Ovary (tissue), 9 donors: ENCODE measurements around the gene HTRA1. TPM values are rescaled to one million over a fixed set of nuclear protein-coding genes. Genes with fewer than 3 reads are reported as not detected.

Source experiments
- DNase-seq, 5 donors: peaks; one replicate each; pipeline ENCODE4 v3.0.0-alpha.2; 2019 to 2020
- H3K27ac ChIP-seq, 2 donors: fragments of 200-600 bp; one replicate each; pipeline versions ENCODE4 v1.5.1 to v1.8.0; 2019 to 2022
- H3K27me3 ChIP-seq: fragments of 200-600 bp; one replicate; pipeline ENCODE4 v1.8.0; 2022
- H3K36me3 ChIP-seq: fragments of 200-600 bp; sonication (generic); one replicate; pipeline ENCODE4 v1.5.1; 2019
- H3K4me1 ChIP-seq: one replicate; pipeline ENCODE4 v1.8.1; 2013; ENCODE audit warnings: mild to moderate bottlenecking, moderate library complexity; ENCODE audit not compliant: insufficient read depth
- H3K4me3 ChIP-seq: fragments of 200-600 bp; sonication (generic); one replicate; pipeline ENCODE4 v1.5.1; 2017
- H3K9me3 ChIP-seq, 2 donors: fragments of 200-600 bp in 1 of 2; sonication (generic) in 1 of 2; one replicate each; pipeline versions ENCODE4 v1.5.1 to v1.8.1; 2013 to 2019; ENCODE audit warnings: mild to moderate bottlenecking in 1 of 2, moderate library complexity in 1 of 2
- CTCF ChIP-seq, 3 donors: fragments of 450-650 bp in 2 of 3; fragments of 200-600 bp in 1 of 3; IDR thresholded peaks; one replicate each; pipeline versions ENCODE4 v1.5.1 to v1.8.0; 2016 to 2022; ENCODE audit warnings: antibody characterized with exemption in 3 of 3, mild to moderate bottlenecking in 1 of 3
- EP300 ChIP-seq: sonication (generic); formaldehyde crosslinking; IDR thresholded peaks from one replicate; pipeline ENCODE4 v1.6.1; 2017; ENCODE audit warnings: antibody characterized with exemption
- POLR2A ChIP-seq: fragments of 450-650 bp; IDR thresholded peaks from one replicate; pipeline ENCODE4 v1.6.1; 2017; ENCODE audit warnings: antibody characterized with exemption, mild to moderate bottlenecking, moderate library complexity
- WGBS, 3 donors: extraction: QIAGEN DNeasy Blood & Tissue Kit in 1 of 3; methylation state at CpG; one replicate each; pipeline versions ENCODE4 v1.1.5 to v1.1.7; 2013 to 2017; 5-methylcytosine and 5-hydroxymethylcytosine counted together
- intact Hi-C, 4 donors: fragments of 100-400 bp; cut with DNase I; formaldehyde crosslinking; loops; one replicate each; pipeline versions ENCODE4 v1.11.0 to v1.15.1; 2022 to 2023
- polyA plus RNA-seq, 2 donors: library from polyadenylated mRNA; stranded (reverse); fragments of 200-250 nt in 1 of 2; fragments of 350-450 nt in 1 of 2; fragmentation: Illumina TruSeq in 1 of 2; extraction: RNeasy Lipid Tissue Mini Kit (QIAGEN cat#74804) in 1 of 2; gene quantifications; one replicate each; pipeline ENCODE4 v1.2.3, GENCODE V29; 2013 to 2014
- total RNA-seq, 7 donors: library from RNA; depleted of rRNA in 2 of 7; stranded (reverse); fragments of >200 nt in 2 of 7; fragmentation: NEBNext Ultra II Directional in 3 of 7; extraction: Animal tissue kit (Norgen Biotek cat#: 25700) in 3 of 7; gene quantifications; one replicate each; pipeline versions ENCODE4 v1.1.0 to v1.2.4, GENCODE V29; 2016 to 2023
- donor health status: DM: no; HTN: no; CAD: no; lungs with moderate emphysema.
- donor health status: DM: no; HTN: no; CAD: no.
- donor health status: Bipolar disorder and iron deficiency.
- donor health status: DM: yes; HTN: yes; CAD: no.
- donor health status: DM: no; HTN: no; CAD: no.
- donor health status: DM: yes; HTN: yes; CAD: no.

HTRA1 gene
- total and polyA plus RNA-seq, 9 donors, result 194 to 947 (median 356) TPM

- intact Hi-C loops, result loop anchor here in 2 of 4 donors (5.0 to 10.0 kb wide), 2 partner anchors 120 to 263 kb away; no protein-coding TSS in a partner anchor
- H3K9me3 ChIP-seq, result no peaks in the 10 kb centered on the region
- H3K27ac ChIP-seq, result no peak overlapping the region
- H3K4me3 ChIP-seq, result no peak overlapping the region
- WGBS, 3 donors, result 22 to 44% (median 30%) methylated on average over 9 of the region's 9 CpGs
- no peaks in the 10 kb centered on the region for H3K4me1 ChIP-seq
- no peaks in the 10 kb centered on the region for H3K27me3 ChIP-seq
- no peaks in the 10 kb centered on the region for H3K36me3 ChIP-seq
- DNase-seq, result no peak
- TF ChIP-seq CTCF (IDR thresholded peaks at IDR 0.05) (no peak), EP300 (no peak), POLR2A (no peak)
Observed at GRCh38 chr10:122557516-122557915, 96.2 kb downstream of the HTRA1 start.

- Histone ChIP-seq H3K4me3 (no peak overlapping the region), H3K9me3 (no peaks in the 10 kb centered on the region), H3K27me3 (no peaks in the 10 kb centered on the region), H3K27ac (no peak overlapping the region), H3K36me3 (no peaks in the 10 kb centered on the region), H3K4me1 (no peaks in the 10 kb centered on the region)
- TF ChIP-seq EP300 (no peak), POLR2A (no peak)
- intact Hi-C loops, result loop anchor here in 2 of 4 donors (5.0 to 10.0 kb wide), 2 partner anchors 121 to 264 kb away; no protein-coding TSS in a partner anchor
- WGBS, 3 donors, result 84 to 88% (median 87%) methylated on average over 5 of the region's 5 CpGs
- DNase-seq, result no peak
Observed at GRCh38 chr10:122558452-122558851, 97.1 kb downstream of the HTRA1 start.

- Histone ChIP-seq H3K4me1 (no peaks in the 10 kb centered on the region), H3K9me3 (no peaks in the 10 kb centered on the region), H3K4me3 (no peak overlapping the region), H3K36me3 (no peaks in the 10 kb centered on the region), H3K27ac (no peak overlapping the region), H3K27me3 (no peaks in the 10 kb centered on the region)
- intact Hi-C loops, result loop anchor here in 2 of 4 donors (5.0 to 10.0 kb wide), 2 partner anchors 122 to 264 kb away; no protein-coding TSS in a partner anchor
- no peak for TF ChIP-seq CTCF (IDR thresholded peaks at IDR 0.05)
- TF ChIP-seq EP300, result no peak
- no peak for TF ChIP-seq POLR2A
- DNase-seq, result no peak
- 55 to 78% (median 68%) methylated on average over 2 of the region's 2 CpGs for WGBS, 3 donors
Observed at GRCh38 chr10:122559228-122559627, 97.9 kb downstream of the HTRA1 start.

- no peaks in the 10 kb centered on the region for H3K36me3 ChIP-seq
- no peak within 1 kb of the TSS for H3K4me3 ChIP-seq
- no peak for DNase-seq
- H3K9me3 ChIP-seq, result no peaks in the 10 kb centered on the region
- intact Hi-C loops, result loop anchor here in 3 of 4 donors (5.0 to 10.0 kb wide), 3 partner anchors 96 to 126 kb away; partner anchors contain the start of gene HTRA1 (in 1 of the 3)
- TF ChIP-seq POLR2A, result no peak
- no peak for TF ChIP-seq CTCF (IDR thresholded peaks at IDR 0.05)
- no peak for TF ChIP-seq EP300
- no peaks in the 10 kb centered on the region for H3K27me3 ChIP-seq
- no peaks in the 10 kb centered on the region for H3K4me1 ChIP-seq
- no peak within 1 kb of the TSS for H3K27ac ChIP-seq
- WGBS, 3 donors, result 47 to 53% (median 49%) methylated on average over 4 of the region's 4 CpGs
Observed at GRCh38 chr10:122560279-122560804, 99.0 kb downstream of the HTRA1 start, which contains the start of gene DMBT1. Gene DMBT1 (plus strand): TSS chr10:122560754. CDS start chr10:122560771, 17 bp downstream.

GRCh38 chr10:122561212-122561611 is 99.9 kb downstream of the HTRA1 start:
- Histone ChIP-seq H3K9me3 (no peaks in the 10 kb centered on the region), H3K4me3 (no peak overlapping the region), H3K36me3 (no peaks in the 10 kb centered on the region), H3K27ac (no peak overlapping the region), H3K27me3 (no peaks in the 10 kb centered on the region), H3K4me1 (peaks cover 1% of the 10 kb centered on the region)
- WGBS, 3 donors, result 57 to 60% (median 58%) methylated on average over 6 of the region's 6 CpGs
- intact Hi-C loops, result loop anchor here in 3 of 4 donors (5.0 to 10.0 kb wide), 3 partner anchors 96 to 126 kb away; partner anchors contain the start of gene HTRA1 (in 1 of the 3)
- DNase-seq, result no peak
- TF ChIP-seq CTCF (IDR thresholded peaks at IDR 0.05), result no peak
